ENCODE data around the gene CFAP57. TPM values are rescaled to one million over a fixed set of nuclear protein-coding genes. Genes with fewer than 3 reads are reported as not detected.

CFAP57 gene
- total RNA-seq, 1 experiment from 2014 or later = 1.7 TPM

DNA sequence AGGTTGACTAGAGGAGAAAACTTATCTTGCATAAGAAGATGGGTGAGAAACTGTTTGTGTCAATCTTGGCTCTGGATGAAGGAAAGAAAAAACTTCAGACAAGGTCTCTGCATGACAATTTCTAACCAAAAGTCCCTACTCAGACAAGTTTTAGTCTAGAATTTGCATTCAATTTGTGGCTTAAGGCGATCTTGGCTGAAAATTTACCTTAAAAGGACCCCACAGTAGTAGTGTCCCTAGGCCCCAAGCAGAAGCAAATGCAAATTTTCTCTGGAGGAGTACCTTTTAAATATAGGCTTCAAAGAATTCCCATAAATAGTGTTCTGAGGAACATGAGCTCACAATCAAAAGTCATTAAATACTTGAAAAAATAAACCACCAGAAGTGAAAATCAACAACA lies 80.1 kb downstream of the CFAP57 start:
- no peak overlapping the region for H2AFZ ChIP-seq
- DNase-seq = no peak
- H3K4me3 ChIP-seq = no peak overlapping the region
- H3K36me3 ChIP-seq (ENCODE audit: low read depth) = no peaks in the 10 kb centered on the region
- peaks cover 7% of the 10 kb centered on the region; the same call in 1 of the 2 replicates for H3K9me3 ChIP-seq (ENCODE audit: insufficient read depth, low read depth)
- ChIA-PET POLR2A (ENCODE audit: unreplicated experiment) (no interaction called here), CTCF (no interaction called here)
- BruUV-seq (replicated peaks) = no TSS peak
- no peak overlapping the region for H3K4me2 ChIP-seq
- H3K79me2 ChIP-seq (ENCODE audit: low read depth) = no peaks in the 10 kb centered on the region
- no peak overlapping the region for H3K27ac ChIP-seq
- no peaks in the 10 kb centered on the region for H3K9me2 ChIP-seq (ENCODE audit: insufficient read depth)
- no peaks in the 10 kb centered on the region for H4K20me1 ChIP-seq (ENCODE audit: insufficient read depth)
- H3K27me3 ChIP-seq (ENCODE audit: insufficient read depth, low read depth) = no peaks in the 10 kb centered on the region
- TF ChIP-seq, protein P1, sequence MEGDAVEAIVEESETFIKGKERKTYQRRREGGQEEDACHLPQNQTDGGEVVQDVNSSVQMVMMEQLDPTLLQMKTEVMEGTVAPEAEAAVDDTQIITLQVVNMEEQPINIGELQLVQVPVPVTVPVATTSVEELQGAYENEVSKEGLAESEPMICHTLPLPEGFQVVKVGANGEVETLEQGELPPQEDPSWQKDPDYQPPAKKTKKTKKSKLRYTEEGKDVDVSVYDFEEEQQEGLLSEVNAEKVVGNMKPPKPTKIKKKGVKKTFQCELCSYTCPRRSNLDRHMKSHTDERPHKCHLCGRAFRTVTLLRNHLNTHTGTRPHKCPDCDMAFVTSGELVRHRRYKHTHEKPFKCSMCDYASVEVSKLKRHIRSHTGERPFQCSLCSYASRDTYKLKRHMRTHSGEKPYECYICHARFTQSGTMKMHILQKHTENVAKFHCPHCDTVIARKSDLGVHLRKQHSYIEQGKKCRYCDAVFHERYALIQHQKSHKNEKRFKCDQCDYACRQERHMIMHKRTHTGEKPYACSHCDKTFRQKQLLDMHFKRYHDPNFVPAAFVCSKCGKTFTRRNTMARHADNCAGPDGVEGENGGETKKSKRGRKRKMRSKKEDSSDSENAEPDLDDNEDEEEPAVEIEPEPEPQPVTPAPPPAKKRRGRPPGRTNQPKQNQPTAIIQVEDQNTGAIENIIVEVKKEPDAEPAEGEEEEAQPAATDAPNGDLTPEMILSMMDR (conservative IDR thresholded peaks at IDR 0.05) = no peak
- no peak for TF ChIP-seq EZH2 (IDR thresholded peaks at IDR 0.05; ENCODE audit: low read depth)
- intact Hi-C loops (cut with micrococcal nuclease; ENCODE audit: unreplicated experiment) = no loop called here
- peaks cover 5% of the 10 kb centered on the region; the same call in 1 of the 2 replicates for H3F3A ChIP-seq (ENCODE audit: insufficient read depth, low read depth)
- peaks cover 13% of the 10 kb centered on the region for H3K4me1 ChIP-seq (replicated peaks; ENCODE audit: insufficient read depth)

DNA sequence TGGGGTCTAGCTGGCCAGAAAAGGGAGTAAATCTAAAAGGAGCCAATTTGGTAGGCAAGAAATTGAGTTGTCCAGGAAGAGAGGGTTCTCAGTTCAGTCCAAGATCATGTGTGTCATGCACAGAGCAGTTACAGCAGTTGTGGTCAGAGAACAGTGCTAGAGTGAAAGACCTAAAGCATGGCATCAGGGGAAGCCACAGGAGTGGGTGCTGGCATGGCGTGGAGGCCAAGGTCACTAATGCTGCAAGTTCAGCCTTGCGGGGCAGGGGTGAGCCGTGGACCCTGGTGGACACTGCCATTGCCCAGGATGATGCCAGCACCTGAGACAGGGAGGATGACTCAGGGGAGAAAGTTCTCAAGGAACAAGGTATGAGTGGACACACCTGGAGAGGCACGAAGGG lies 81.0 kb downstream of the CFAP57 start:
- Histone ChIP-seq H3K9me3 (ENCODE audit: insufficient read depth, low read depth) (no peaks in the 10 kb centered on the region; the same call in 1 of the 2 replicates), H3K4me3 (no peak overlapping the region), H4K20me1 (ENCODE audit: insufficient read depth) (no peaks in the 10 kb centered on the region), H3K27ac (no peak overlapping the region), H3K4me1 (replicated peaks; ENCODE audit: insufficient read depth) (peaks cover 14% of the 10 kb centered on the region), H3K9me2 (ENCODE audit: insufficient read depth) (no peaks in the 10 kb centered on the region), H2AFZ (no peak overlapping the region), H3F3A (ENCODE audit: insufficient read depth, low read depth) (peaks cover 5% of the 10 kb centered on the region; the same call in 1 of the 2 replicates), H3K79me2 (ENCODE audit: low read depth) (no peaks in the 10 kb centered on the region), H3K36me3 (ENCODE audit: low read depth) (no peaks in the 10 kb centered on the region), H3K4me2 (no peak overlapping the region), H3K27me3 (ENCODE audit: insufficient read depth, low read depth) (no peaks in the 10 kb centered on the region)
- no peak for DNase-seq
- POLR2A ChIA-PET (ENCODE audit: unreplicated experiment) = no interaction called here
- TF ChIP-seq, protein P1 (conservative IDR thresholded peaks at IDR 0.05) = no peak
- no peak for TF ChIP-seq EZH2 (IDR thresholded peaks at IDR 0.05; ENCODE audit: low read depth)
- BruUV-seq (replicated peaks) = no TSS peak
- CTCF ChIA-PET = no interaction called here
- intact Hi-C loops (cut with micrococcal nuclease; ENCODE audit: unreplicated experiment) = no loop called here

DNA sequence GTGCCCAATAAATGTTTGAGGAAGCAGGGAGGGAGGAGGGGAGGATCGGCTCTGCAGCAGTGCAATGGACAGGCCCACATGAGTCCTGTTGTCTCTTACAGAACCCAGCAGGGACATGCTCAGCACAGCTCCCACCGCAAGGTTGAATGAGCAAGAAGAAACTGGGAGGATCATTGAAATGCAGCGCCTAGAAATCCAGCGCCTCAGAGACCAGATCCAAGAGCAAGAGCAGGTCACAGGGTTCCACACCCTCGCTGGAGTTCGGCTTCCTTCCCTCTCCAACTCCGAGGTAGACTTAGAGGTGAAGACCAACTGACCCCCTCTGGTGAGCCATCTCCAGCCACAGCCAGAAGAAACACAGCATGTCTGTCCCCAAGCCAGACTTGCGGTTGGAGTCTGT lies 81.7 kb downstream of the CFAP57 start:
- ChIA-PET POLR2A (ENCODE audit: unreplicated experiment) (no interaction called here), CTCF (interaction anchor here (0.6 to 0.7 kb wide), 2 partner anchors 507 to 512 kb away, joined by 3 read pairs; no protein-coding TSS in a partner anchor)
- no peaks in the 10 kb centered on the region for H4K20me1 ChIP-seq (ENCODE audit: insufficient read depth)
- no peak overlapping the region for H3K27ac ChIP-seq
- BruUV-seq (replicated peaks) = no TSS peak
- intact Hi-C loops (cut with micrococcal nuclease; ENCODE audit: unreplicated experiment) = no loop called here
- H3K79me2 ChIP-seq (ENCODE audit: low read depth) = no peaks in the 10 kb centered on the region
- H3K36me3 ChIP-seq (ENCODE audit: low read depth) = no peaks in the 10 kb centered on the region
- H3K4me1 ChIP-seq (replicated peaks; ENCODE audit: insufficient read depth) = peaks cover 14% of the 10 kb centered on the region
- TF ChIP-seq, protein P1 (conservative IDR thresholded peaks at IDR 0.05) = no peak
- TF ChIP-seq EZH2 (IDR thresholded peaks at IDR 0.05; ENCODE audit: low read depth) = no peak
- H3F3A ChIP-seq (ENCODE audit: insufficient read depth, low read depth) = peaks cover 5% of the 10 kb centered on the region; the same call in 1 of the 2 replicates
- DNase-seq = no peak
- H3K27me3 ChIP-seq (ENCODE audit: insufficient read depth, low read depth) = no peaks in the 10 kb centered on the region
- no peaks in the 10 kb centered on the region for H3K9me2 ChIP-seq (ENCODE audit: insufficient read depth)
- H3K4me2 ChIP-seq = no peak overlapping the region
- H2AFZ ChIP-seq = no peak overlapping the region
- no peak overlapping the region for H3K4me3 ChIP-seq
- H3K9me3 ChIP-seq (ENCODE audit: insufficient read depth, low read depth) = no peaks in the 10 kb centered on the region
